Stimulated activated CD4-positive, alpha-beta T cell treated with anti-CD3 and anti-CD28 coated beads, Interleukin-1b, Interleukin-23, amount 100 ng/mL, for 24 hours (primary cell): ENCODE measurements around the gene ALKBH4.
"Not testable (repeated sequence)": the region's sequence is repeated elsewhere in the genome, so short reads cannot be mapped to it uniquely, and the experiment has no call there.

Experiments
- DNase-seq, 4 experiments: peaks; one replicate each; pipeline ENCODE4 v3.0.0-alpha.2; 2020; ENCODE audit warnings: low read depth in 4 of 4, low spot score in 1 of 4

ALKBH4 gene, protein sequence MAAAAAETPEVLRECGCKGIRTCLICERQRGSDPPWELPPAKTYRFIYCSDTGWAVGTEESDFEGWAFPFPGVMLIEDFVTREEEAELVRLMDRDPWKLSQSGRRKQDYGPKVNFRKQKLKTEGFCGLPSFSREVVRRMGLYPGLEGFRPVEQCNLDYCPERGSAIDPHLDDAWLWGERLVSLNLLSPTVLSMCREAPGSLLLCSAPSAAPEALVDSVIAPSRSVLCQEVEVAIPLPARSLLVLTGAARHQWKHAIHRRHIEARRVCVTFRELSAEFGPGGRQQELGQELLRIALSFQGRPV

DNA sequence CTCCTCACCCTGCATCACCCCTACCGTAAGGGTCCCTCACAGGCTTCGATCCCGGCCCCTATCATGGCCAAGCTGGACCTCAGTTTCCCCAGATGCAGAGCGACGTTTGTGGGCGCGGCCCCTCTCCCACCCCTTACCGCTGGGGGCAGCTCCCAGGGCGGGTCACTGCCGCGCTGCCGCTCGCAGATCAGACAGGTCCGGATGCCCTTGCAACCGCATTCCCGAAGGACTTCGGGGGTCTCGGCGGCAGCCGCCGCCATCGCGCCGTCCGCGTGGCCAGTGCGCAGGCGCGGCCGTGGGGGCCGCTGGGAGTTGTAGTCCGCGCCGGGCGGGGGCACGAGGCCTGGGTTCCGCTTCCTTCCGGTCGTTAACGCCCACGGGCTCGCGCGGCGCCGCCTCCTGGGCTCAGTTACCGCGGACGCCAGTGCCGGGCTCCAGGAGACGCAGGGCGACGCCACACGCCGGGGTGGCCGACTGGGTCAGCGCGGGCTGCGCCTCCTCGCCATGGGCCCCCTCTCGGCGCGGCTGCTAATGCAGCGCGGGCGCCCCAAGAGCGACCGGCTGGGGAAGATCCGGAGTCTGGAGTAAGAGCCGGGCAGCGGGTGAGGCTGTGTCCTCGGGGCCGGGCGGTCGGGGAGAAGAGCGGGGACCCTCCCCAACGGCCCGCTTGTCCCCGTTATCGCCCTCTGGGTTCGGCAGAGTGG, at the start of gene ALKBH4, which contains the start of gene LRWD1:
ALKBH4 (minus strand) TSS at position 287 of the 704 bp plus-strand sequence; CDS start at position 260, 27 bp downstream.
LRWD1 (plus strand) TSS at position 408 of the 704 bp plus-strand sequence; CDS start at position 505, 97 bp downstream.
- peak; percentile 90 to 96 (median 94) for DNase-seq

DNA sequence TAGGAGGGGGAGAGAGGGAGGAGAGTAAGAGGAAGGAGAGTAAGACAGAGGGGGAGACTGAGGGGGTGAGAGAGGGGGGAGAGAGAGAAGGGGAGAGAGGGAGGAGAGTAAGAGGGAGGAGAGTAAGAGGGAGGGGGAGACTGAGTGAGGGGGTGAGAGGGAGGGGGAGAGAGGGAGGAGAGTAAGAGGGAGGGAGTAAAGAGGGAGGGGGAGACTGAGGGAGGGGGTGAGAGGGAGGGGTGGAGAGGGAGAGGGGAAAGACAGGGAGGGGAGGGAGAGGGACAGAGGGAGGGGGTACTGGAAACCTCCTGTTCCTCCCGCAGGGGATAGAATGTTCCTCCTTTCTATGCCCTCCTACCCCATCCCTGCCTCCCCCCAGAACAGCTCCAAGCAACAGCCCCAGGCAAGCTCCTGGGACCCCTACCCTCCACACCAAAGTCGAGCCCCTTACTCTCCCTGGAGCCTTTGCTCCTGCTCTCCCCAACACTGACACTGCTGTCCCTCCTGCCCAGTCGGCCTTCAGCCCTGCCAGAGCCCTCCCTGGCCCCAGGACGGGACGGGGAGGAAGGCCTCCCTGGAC, 48.1 kb upstream of the ALKBH4 start:
- DNase-seq: not testable (repeated sequence)

DNA sequence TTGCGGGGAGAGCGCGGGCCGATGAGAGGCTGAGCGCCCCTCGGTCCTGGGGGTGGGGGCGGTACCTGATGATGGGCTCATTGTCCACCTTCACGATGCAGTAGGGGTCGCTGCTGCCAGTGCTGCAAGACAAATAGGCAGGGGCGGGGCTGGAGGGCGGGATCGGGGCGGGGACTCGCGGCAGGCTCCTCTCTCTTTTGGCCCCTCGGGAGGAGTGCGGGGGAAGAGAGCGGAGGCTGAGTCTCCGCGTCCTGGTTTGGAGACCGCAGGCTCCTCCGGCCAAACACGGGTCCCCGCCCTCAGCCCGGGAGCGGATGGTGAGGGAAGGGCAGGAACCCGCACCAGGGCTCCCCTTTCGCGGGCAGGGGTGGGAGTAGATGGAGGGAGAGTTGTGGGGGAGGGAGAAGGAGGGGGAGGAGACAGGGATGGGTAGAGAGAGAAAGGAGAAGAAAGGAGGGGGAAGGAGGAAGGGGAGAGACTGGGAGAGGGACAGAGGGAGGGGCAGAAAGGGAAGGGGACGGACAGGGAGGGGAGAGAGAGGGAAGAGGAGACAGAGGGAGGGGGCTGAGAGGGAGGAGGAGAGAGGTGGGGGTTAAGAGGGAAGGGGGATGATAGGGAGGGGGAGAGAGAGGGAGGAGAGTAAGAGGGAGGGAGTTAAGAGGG, 47.3 kb upstream of the ALKBH4 start:
- not testable (repeated sequence) for DNase-seq

DNA sequence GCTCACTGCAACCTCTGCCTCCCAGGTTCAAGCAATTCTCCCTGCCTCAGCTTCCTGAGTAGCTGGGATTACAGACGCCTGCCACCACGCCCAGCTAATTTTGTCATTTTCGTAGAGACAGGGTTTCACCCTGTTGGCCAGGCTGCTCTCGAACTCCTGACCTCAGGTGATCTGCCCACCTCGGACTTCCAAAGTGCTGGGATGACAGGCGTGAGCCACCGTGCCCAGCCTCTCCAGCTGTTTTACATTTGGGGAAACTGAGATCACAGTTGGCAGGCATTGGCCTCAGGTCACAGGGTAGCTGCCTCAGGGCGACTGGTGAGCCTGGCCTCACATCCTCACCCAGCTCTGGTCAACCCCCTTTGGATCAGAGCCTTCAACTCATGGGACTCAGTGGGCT, 45.9 kb upstream of the ALKBH4 start:
- DNase-seq: not testable (repeated sequence)

DNA sequence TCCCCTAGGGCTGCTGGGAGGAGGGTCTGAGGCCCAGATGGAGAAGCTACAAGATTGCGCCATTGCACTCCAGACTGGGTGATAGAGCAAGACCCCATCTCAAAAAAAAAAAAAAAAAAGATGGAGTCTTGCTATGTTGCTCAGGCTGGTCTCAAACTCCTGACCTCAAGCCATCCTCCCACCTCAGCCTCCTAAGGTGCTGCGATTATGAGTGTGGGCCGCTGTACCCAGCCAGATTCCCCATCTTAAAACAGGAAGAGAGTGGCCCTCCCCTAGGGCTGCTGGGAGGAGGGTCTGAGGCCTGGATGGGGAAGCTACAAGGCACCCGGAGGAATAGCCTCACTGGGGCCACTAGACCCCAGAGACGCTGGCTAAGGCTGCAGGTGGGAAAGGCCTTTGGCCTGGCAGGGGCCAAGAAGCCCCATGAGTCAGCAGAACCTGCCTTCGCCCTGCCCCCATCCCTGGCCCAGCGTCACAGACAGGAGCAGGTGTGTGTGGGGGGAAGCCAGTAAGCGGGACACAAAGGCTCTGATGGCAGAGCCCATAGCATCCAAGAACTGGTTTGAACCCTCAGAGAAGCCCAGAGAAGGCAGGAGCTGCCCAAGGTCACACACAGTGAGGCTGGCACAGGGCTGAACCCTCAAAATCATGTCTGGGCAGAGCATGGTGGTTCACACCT, 42.9 kb upstream of the ALKBH4 start:
- DNase-seq: not testable (repeated sequence)

DNA sequence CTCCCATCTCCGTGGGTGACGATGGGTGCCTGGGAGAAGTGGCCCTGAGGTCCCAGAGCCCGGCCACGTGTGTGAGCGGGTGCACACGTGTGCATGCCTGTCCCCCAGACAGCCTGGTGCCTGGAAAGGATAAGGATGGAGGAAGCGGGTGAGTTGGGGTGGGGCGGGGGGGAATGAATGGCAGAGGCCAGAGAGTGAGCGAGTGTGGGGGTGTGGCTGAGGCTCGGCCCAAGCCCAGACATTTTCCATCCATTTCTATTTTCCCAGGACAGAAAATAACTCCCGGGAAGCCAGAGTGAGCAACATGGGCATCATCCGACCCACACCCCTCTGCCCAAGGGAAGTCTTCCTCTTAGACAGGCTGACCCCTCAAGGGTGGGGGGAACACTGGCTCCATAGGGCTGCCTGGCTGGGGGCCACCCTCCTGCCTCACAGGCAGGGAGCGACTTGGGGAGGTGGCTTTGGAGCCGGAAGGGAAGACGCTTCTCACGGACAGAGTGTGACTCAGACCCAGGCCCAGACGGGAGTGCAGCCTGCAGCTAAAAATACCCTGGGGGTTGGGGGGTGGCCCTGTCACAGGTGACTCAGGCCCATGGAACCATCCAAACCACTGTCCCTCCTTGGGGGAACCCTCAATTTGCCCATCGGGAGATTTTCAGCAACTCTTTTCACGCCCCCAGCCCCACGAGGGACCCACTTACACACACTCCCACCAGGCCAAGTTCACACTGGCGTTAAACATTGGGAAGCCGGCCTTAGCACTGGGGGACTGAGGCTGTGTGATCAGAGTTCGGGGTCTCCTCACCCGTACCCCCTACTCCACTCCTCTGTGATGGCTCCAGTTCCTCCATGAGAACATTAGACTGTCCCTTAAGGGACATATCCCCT, 40.9 kb upstream of the ALKBH4 start:
- DNase-seq: not testable (repeated sequence)

DNA sequence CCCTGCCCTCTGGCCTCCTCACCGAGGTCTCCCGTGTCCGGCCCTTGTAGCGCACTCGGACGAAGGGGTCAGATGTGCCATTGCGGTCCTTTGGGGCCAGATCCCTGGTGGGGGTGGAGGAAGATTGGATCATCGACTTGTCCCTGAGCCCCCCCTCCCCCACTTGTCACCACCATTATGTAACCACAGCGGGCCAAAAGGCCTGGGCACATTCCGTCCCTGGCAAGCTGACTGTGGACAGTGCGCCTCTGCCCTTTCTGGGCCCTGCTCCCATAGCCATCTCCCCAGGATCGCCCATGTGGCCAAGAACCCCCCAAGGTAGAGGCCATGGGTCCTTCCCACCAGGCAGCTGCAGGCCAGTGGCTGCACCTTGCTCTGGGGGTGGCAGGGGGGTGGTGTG, 38.5 kb upstream of the ALKBH4 start:
- not testable (repeated sequence) for DNase-seq

DNA sequence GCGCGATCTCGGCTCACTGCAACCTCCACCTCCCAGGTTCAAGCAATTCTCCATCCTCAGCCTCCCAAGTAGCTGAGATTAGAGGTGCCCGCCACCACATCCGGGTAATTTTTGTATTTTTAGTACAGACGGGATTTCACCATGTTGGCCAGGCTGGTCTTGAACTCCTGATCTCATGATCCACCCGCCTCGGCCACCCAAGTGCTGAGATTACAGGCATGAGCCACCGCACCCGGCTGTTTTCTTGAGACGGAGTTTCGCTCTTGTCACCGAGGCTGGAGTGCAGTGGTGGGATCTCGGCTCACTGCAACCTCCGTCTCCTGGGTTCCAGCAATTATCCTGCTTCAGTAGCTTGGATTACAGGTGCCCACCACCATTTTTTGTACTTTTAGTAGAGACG, 33.7 kb upstream of the ALKBH4 start:
- DNase-seq: not testable (repeated sequence)

DNA sequence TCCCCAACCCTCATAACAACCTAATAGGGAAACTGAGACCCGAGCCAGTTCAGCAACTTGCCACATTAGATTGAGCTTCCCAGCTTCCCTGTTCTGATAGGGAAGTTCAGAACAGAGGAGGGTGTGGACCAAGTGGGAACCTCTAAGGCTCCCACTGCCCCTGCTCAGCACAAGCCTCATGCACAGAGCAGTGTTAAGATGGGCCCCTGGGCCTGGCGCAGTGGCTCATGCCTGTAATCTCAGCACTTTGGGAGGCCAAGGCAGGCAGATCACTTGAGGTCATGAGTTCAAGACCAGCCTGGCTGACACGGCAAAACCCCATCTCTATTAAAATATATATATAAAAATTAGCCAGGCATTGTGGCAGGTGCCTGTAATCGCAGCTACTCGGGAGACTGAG, 32.6 kb upstream of the ALKBH4 start:
- DNase-seq: not testable (repeated sequence)

DNA sequence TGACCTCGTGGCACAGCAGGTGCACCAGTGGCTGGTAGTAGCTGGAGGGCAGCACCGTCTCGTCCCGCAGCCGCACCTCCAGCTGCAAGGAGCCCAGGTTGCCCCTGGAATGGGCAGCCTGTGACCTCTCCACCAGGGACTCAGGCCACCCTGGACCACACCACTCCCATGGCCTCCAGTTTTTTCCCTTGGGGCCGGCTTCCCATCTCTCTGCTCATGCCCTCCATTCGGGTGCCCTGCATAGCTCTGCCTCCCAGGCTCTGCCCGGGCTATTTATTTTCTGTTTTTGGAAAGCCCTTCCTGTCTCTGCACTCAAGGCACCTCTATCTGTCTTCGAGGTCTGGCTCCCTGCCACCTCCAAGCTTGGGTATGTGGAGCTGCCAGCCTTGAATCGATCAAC, 32.2 kb upstream of the ALKBH4 start:
- not testable (repeated sequence) for DNase-seq

DNA sequence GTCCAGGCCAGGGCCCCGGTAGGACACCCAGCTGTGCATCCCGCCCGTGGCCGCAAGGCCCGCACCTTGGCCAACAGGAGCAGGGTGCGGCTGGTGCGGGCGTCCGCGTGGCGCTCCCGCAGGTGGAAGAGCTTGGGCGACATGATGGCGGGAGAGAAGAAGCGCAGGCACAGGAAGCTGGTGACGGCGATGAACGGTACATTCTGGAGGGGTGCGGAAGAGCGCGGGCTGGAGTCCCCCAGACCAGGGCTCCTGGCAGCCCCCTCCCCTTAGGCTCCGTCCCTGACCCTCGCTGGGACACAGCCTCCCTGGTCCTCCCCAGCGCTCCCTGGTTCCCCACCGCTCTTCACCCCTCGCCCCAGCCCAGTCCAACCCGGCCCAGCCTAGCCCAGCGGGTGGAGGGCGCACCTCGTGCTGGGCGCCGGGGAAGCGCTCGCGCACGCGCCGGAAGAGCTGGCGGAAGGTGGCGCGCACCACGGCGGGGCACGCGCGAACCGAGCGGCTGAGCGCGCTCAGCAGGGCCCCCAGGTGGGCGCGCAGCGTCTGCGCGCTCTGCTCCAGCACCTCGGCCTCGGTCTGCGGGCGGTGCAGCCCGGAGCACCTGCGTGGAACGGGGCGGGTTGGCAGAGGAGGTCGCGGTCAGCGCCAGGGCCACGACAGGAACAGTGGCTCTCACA, 29.9 kb upstream of the ALKBH4 start:
- not testable (repeated sequence) for DNase-seq

DNA sequence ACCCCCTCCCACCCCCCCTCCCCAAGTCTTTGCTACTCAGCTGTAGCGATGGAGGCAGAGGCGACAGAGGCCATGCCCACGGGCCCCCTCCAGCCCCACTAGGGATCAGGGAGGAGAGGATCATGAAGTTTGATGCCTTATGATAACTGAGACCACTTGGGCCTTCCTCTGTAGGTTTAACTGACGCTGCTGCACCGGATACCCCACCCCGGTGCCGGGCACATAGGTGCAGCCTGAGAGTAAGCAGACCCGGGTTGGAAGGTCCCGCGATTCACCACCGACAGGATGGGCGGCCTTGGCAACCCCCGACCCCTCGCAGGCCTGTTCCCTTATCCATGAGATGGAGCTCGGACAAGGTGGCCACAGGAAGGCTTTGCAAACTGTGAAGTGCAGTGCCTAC, 29.4 kb upstream of the ALKBH4 start:
- not testable (repeated sequence) for DNase-seq

DNA sequence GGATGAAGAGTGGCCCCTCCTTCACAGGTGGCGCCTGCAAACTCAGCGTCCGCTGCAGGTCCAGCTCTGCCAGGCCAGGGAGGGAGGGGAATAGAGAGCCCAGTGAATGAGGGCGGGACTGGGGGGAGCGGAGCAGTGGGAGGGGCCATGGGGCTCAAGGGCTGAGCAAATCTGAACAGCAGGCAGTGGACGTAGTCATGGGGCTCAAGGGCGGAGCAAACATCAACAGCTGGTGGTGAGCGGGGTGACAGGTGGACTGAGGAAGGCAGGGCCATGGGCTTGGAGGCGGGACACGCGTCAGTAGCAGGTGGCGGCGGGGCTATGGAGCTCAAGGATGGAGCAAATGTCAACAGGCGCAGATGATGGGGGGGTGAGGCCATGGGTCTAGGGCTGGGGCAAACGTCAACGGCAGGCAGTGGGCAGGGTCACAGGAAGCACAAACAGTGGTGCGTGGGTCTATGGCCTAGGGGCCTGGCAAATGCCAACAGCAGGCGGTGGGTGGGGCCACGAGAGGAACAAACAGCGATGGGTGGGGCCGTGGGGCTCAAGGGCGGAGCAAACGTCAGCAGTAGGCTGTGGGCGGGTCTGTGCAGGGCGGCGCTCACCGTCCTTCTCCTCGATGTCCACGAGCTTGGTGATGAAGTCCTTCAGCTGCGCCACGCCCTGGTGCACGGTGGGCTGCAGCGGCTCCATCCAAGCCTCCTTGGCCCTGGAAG, 28.7 kb upstream of the ALKBH4 start:
- not testable (repeated sequence) for DNase-seq

DNA sequence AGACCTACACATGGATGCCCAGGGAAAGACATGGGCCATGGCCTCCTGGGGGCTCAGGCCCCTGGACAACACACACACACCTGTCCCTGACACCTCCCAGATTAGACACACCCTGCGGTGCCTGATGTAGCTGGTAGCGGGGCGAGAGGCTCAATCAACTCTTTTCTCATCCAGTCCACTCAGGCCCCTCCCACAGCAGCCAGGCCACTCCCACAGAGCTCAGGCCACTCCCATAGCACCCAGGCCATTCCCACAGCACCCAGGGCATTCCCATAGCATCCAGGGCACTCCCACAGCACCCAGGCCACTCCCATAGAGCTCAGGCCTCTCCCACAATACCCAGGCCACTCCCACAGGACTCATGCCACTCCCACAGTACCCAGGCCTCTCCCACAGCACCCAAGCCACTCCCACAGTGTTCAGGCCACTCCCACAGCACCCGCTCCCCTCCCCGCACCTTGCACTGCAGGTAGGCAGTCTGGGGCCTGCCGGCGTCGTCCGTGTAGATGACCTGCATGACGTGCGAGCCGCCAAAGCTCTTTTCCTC, 25.9 kb upstream of the ALKBH4 start:
- DNase-seq: peak in 2 of 4 experiments; percentile 42 to 60

DNA sequence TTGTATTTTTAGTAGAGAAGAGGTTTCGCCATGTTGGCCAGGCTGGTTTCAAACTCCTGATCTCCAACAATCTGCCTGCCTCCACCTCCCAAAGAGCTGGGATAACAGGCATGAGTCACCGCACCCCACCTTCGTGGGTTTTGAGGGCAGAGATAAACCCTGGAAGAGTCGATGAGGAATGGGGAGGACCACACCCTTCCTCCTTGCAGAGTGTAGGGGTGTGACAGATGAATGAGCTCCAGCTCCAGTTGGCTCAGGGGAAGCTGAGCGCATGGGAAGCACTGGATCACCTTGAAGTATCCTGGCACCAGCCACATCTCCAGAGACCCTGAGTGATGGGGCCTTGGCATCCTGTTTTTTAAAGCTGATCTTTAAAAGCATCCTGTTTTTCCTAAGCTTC, 19.7 kb upstream of the ALKBH4 start:
- DNase-seq: not testable (repeated sequence)

DNA sequence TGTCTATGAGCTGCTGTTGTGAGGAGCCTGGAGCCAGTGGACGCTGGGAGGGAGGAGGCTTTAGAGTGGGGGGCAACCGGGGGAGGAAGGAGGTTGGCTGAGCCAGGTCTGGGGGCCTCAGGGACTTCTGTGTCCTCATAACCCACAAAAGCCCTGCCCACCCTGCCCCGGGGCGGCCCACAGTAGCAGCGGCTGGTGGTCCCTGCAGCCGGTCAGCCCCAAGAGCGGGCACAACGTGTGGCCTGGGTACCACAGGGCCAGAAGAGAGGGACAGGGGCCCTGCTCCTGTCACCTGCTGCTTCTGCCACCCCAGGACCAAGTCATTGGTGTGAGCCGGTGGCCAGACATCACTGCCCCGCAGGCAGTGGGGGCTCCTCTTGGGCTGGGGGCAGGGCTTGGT, 17.3 kb upstream of the ALKBH4 start:
- DNase-seq: not testable (repeated sequence)

DNA sequence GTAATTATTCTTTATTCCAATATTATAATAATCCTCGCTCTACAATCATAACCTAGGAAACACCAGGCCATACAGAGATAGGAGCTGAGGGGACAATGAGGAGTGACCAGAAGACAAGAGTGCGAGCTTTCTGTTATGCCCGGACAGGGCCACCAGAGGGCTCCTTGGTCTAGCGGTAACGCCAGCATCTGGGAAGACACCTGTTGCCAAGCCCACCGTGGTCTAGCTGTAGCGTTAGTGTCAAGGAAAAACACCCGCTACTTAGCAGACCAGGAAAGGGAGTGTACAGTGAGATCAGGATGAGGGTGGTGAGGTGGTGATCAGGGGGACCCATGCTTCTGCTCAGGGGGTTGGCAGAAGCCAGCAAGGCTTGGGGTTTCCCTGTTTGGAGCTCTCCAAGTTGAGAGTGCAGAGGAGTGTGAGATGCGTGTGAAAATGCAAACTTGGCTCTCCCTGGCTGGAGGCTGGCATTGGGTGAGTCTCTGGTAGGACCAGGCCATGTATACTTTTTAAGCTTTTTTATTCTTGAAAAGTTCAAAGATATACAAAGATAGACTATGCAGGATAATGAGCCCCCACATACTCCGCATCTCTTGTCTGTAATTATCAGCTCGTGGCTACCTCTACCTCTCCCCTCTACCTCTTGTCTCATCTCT, 15.4 kb upstream of the ALKBH4 start:
- DNase-seq: not testable (repeated sequence)

DNA sequence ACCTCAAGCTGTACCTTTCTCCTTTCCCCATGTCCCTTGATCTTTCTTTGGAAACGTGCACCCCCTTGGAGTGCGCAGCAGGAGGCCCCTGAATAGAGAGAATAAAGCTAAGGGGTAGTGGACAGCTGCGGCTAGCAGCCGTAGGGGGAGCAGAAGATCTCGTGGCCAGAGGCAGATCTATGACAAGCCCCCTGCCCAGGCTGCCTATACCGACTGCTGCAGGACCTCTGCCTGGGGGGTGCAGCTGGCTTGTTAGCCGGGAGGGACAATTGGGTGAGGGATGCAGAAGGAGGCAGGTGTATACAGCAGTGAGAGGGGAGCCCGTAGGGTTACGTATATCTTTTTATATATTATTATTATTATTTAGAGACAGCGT, 14.5 kb upstream of the ALKBH4 start:
- DNase-seq: not testable (repeated sequence)
